ENCODE measurements around the gene KIAA0513. TPM values are rescaled to one million over a fixed set of nuclear protein-coding genes. Genes with fewer than 3 reads are reported as not detected.

The KIAA0513 gene
- polyA plus RNA-seq, 1 donor (not counting 4 experiments of a cell fraction or from before 2014, with no cell fraction given) = 3.3 TPM

DNA sequence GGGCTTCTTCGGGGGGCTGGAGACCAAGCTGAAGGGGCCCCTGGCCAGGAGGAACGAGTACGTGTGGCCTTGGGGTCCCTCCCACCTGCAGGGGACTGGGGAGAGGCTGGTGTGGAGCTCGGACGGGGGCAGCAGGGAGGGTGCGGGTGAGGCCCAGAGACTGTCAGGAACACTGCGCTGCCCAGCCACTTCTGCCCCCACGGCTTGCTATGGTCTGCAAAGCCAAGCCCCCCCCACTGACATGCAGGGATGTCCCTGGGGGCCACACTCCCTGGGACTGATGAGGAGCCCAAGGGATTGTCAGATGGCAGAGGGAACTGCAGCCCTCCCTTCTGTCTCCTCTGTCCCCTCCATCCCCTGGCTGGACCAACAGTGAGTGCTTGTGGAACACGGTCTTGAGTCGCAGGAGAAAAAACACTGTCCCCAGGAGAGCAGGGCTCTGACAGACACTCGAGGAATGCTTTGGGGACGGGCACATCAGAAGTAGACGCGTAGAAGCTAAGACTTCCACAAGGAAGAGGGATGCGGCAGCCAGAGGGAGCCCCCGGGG lies 50.1 kb downstream of the KIAA0513 start:
- Histone ChIP-seq H3K27me3 (ENCODE audit: control insufficient read depth, extremely low read depth, insufficient read depth, low read length) (peaks cover 7% of the 10 kb centered on the region), H3K27ac (ENCODE audit: control insufficient read depth, insufficient read depth, low read length) (no peak overlapping the region), H4K20me1 (ENCODE audit: control insufficient read depth, extremely low read depth, insufficient read depth, low read length) (no peaks in the 10 kb centered on the region), H2AFZ (ENCODE audit: control insufficient read depth, low read length) (no peak overlapping the region), H3K4me3 (ENCODE audit: control insufficient read depth in 2 of 3, extremely low read depth in 1 of 3, insufficient read depth in 2 of 3, low read depth in 1 of 3, low read length in 3 of 3) (no peak overlapping the region), H3K36me3 (ENCODE audit: control insufficient read depth in 2 of 2, extremely low read depth in 1 of 2, insufficient read depth in 2 of 2, low read length in 2 of 2) (no peaks in the 10 kb centered on the region), H3K79me2 (ENCODE audit: control insufficient read depth, insufficient read depth, low read length) (no peaks in the 10 kb centered on the region), H3K4me2 (ENCODE audit: control insufficient read depth, extremely low read depth, insufficient read depth, low read depth, low read length) (no peak overlapping the region), H3K4me1 (ENCODE audit: control insufficient read depth, extremely low read depth, insufficient read depth, low read length) (peaks cover 3% of the 10 kb centered on the region), H3K9ac (ENCODE audit: control insufficient read depth, extremely low read depth, insufficient read depth, low read length) (no peak overlapping the region), H3K9me1 (ENCODE audit: control insufficient read depth, extremely low read depth, insufficient read depth, low read length) (no peaks in the 10 kb centered on the region), H3K9me3 (ENCODE audit: control insufficient read depth, low read depth, low read length) (no peaks in the 10 kb centered on the region)
- no peak for DNase-seq (ENCODE audit: low read depth, low spot score)
- dilution Hi-C loops (cut with MboI; ENCODE audit: extremely low pct_ligation_motif_present, low sequenced_read_pairs) = no loop called here
- TF ChIP-seq, protein P1, sequence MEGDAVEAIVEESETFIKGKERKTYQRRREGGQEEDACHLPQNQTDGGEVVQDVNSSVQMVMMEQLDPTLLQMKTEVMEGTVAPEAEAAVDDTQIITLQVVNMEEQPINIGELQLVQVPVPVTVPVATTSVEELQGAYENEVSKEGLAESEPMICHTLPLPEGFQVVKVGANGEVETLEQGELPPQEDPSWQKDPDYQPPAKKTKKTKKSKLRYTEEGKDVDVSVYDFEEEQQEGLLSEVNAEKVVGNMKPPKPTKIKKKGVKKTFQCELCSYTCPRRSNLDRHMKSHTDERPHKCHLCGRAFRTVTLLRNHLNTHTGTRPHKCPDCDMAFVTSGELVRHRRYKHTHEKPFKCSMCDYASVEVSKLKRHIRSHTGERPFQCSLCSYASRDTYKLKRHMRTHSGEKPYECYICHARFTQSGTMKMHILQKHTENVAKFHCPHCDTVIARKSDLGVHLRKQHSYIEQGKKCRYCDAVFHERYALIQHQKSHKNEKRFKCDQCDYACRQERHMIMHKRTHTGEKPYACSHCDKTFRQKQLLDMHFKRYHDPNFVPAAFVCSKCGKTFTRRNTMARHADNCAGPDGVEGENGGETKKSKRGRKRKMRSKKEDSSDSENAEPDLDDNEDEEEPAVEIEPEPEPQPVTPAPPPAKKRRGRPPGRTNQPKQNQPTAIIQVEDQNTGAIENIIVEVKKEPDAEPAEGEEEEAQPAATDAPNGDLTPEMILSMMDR (optimal IDR thresholded peaks at IDR 0.05 in 1 of 3, IDR thresholded peaks at IDR 0.05 in 1 of 3, conservative IDR thresholded peaks at IDR 0.05 in 1 of 3; ENCODE audit: extremely low read depth in 1 of 3, insufficient read depth in 2 of 3, low read length in 3 of 3) = no peak
- no peak for TF ChIP-seq EZH2 (IDR thresholded peaks at IDR 0.05; ENCODE audit: low read length)
- no peak for FAIRE-seq

DNA sequence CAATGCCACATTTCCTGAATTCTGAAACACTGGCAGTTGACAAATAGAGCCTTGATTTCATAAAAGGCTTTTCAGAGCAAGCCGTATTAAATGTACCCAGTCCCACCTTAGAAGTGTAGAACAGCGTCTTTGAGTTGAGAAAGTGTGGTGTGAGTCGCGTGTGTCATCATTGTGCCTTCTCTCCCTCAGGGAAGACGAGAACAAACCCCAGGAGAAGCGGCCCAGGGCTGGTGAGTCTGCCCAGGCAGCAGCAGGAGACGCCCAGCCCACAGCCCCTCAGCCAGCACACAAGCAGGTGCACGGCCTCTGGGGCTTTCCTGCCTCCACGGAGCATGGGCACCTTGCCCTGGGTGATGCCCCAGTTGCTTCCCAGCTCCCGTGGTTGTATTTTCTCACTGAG lies 50.6 kb downstream of the KIAA0513 start:
- Histone ChIP-seq H3K27ac (ENCODE audit: control insufficient read depth, insufficient read depth, low read length) (no peak overlapping the region), H3K9me3 (ENCODE audit: control insufficient read depth, low read depth, low read length) (no peaks in the 10 kb centered on the region), H3K27me3 (ENCODE audit: control insufficient read depth, extremely low read depth, insufficient read depth, low read length) (peaks cover 13% of the 10 kb centered on the region), H3K79me2 (ENCODE audit: control insufficient read depth, insufficient read depth, low read length) (no peaks in the 10 kb centered on the region), H3K4me2 (ENCODE audit: control insufficient read depth, extremely low read depth, insufficient read depth, low read depth, low read length) (no peak overlapping the region), H3K9ac (ENCODE audit: control insufficient read depth, extremely low read depth, insufficient read depth, low read length) (no peak overlapping the region), H3K4me1 (ENCODE audit: control insufficient read depth, extremely low read depth, insufficient read depth, low read length) (no peaks in the 10 kb centered on the region), H2AFZ (ENCODE audit: control insufficient read depth, low read length) (no peak overlapping the region), H3K4me3 (ENCODE audit: control insufficient read depth in 2 of 3, extremely low read depth in 1 of 3, insufficient read depth in 2 of 3, low read depth in 1 of 3, low read length in 3 of 3) (no peak overlapping the region), H3K36me3 (ENCODE audit: control insufficient read depth in 2 of 2, extremely low read depth in 1 of 2, insufficient read depth in 2 of 2, low read length in 2 of 2) (no peaks in the 10 kb centered on the region), H4K20me1 (ENCODE audit: control insufficient read depth, extremely low read depth, insufficient read depth, low read length) (no peaks in the 10 kb centered on the region), H3K9me1 (ENCODE audit: control insufficient read depth, extremely low read depth, insufficient read depth, low read length) (no peaks in the 10 kb centered on the region)
- dilution Hi-C loops (cut with MboI; ENCODE audit: extremely low pct_ligation_motif_present, low sequenced_read_pairs) = no loop called here
- TF ChIP-seq EZH2 (IDR thresholded peaks at IDR 0.05; ENCODE audit: low read length) = no peak
- TF ChIP-seq, protein P1 (optimal IDR thresholded peaks at IDR 0.05 in 1 of 3, IDR thresholded peaks at IDR 0.05 in 1 of 3, conservative IDR thresholded peaks at IDR 0.05 in 1 of 3; ENCODE audit: extremely low read depth in 1 of 3, insufficient read depth in 2 of 3, low read length in 3 of 3) = no peak
- DNase-seq (ENCODE audit: low read depth, low spot score) (no peak), FAIRE-seq (no peak)
